SK-N-SH treated with all-trans-retinoic acid at 6 μM for 48 hours (cell line): Measurements from ENCODE around the gene GADD45GIP1.

ENCODE experiments used
- ATAC-seq: fragments of 200-7000 bp; cut with Tn5 transposase; 3 replicates; pipeline ENCODE4 v1.9.1; 2020; ENCODE audit warnings: mild to moderate bottlenecking, moderate library complexity
- ARNTL ChIP-seq: fragments of 450-650 bp; formaldehyde crosslinking; IDR thresholded peaks from 2 replicates; pipeline ENCODE4 v1.5.0; 2020; ENCODE audit warnings: low read depth, mild to moderate bottlenecking, moderate library complexity, borderline replicate concordance
- BACH2 ChIP-seq: fragments of 250-450 bp; sonication (Bioruptor Pico); IDR thresholded peaks from 2 replicates; pipeline ENCODE4 v1.9.0; 2021; ENCODE audit warnings: mild to moderate bottlenecking, borderline replicate concordance
- CREB5 ChIP-seq: fragments of 250-450 bp; sonication (Bioruptor Pico); IDR thresholded peaks from 2 replicates; pipeline ENCODE4 v1.5.1; 2020; ENCODE audit warnings: low read depth, mild to moderate bottlenecking, moderate library complexity
- CSDC2 ChIP-seq: fragments of 250-450 bp; sonication (Bioruptor Pico); IDR thresholded peaks from 2 replicates; pipeline ENCODE4 v1.5.0; 2020; ENCODE audit warnings: mild to moderate bottlenecking, moderate library complexity
- CSRNP3 ChIP-seq: fragments of 250-450 bp; sonication (Bioruptor Pico); IDR thresholded peaks from 2 replicates; pipeline ENCODE4 v1.5.1; 2021; ENCODE audit warnings: mild to moderate bottlenecking, moderate library complexity
- ESRRG ChIP-seq: fragments of 250-450 bp; sonication (Bioruptor Pico); IDR thresholded peaks from 2 replicates; pipeline ENCODE4 v1.6.1; 2021; ENCODE audit warnings: mild to moderate bottlenecking
- GLIS3 ChIP-seq: fragments of 250-450 bp; sonication (Bioruptor Pico); IDR thresholded peaks from 2 replicates; pipeline ENCODE4 v1.5.0; 2020; ENCODE audit warnings: mild to moderate bottlenecking, moderate library complexity
- ISL1 ChIP-seq: fragments of 250-450 bp; sonication (Bioruptor Pico); IDR thresholded peaks from 2 replicates; pipeline ENCODE4 v2.1.2; 2022; ENCODE audit warnings: mild to moderate bottlenecking, moderate library complexity
- OSR1 ChIP-seq: fragments of 250-450 bp; sonication (Bioruptor Pico); IDR thresholded peaks from 2 replicates; pipeline ENCODE4 v1.8.0; 2022; ENCODE audit warnings: moderate library complexity, mild to moderate bottlenecking, inconsistent platforms
- PATZ1 ChIP-seq: fragments of 250-450 bp; sonication (Bioruptor Pico); IDR thresholded peaks from 2 replicates; pipeline ENCODE4 v1.8.0; 2020; ENCODE audit warnings: mild to moderate bottlenecking, moderate library complexity, borderline replicate concordance
- POU6F1 ChIP-seq: fragments of 250-450 bp; sonication (Bioruptor Pico); IDR thresholded peaks from 2 replicates; pipeline ENCODE4 v1.8.0; 2021; ENCODE audit warnings: low read depth, mild to moderate bottlenecking, moderate library complexity, borderline replicate concordance
- PPARA ChIP-seq: fragments of 250-450 bp; sonication (Bioruptor Pico); IDR thresholded peaks from 2 replicates; pipeline ENCODE4 v1.5.0; 2020; ENCODE audit warnings: mild to moderate bottlenecking, borderline replicate concordance
- RARB ChIP-seq: fragments of 250-450 bp; sonication (Bioruptor Pico); IDR thresholded peaks from 2 replicates; pipeline ENCODE4 v1.8.0; 2021; ENCODE audit warnings: mild to moderate bottlenecking, moderate library complexity
- SNAI2 ChIP-seq: fragments of 250-450 bp; sonication (Bioruptor Pico); IDR thresholded peaks from 2 replicates; pipeline ENCODE4 v1.5.0; 2020; ENCODE audit warnings: mild to moderate bottlenecking, moderate library complexity
- TCF4 ChIP-seq: fragments of 250-450 bp; sonication (Bioruptor Pico); IDR thresholded peaks from 2 replicates; pipeline ENCODE4 v1.8.0; 2021; ENCODE audit warnings: mild to moderate bottlenecking, moderate library complexity, borderline replicate concordance
- TOX ChIP-seq: fragments of 250-450 bp; sonication (Bioruptor Pico); IDR thresholded peaks from 2 replicates; pipeline ENCODE4 v1.8.0; 2021; ENCODE audit warnings: mild to moderate bottlenecking, moderate library complexity, borderline replicate concordance
- TSHZ2 ChIP-seq: fragments of 250-450 bp; sonication (Bioruptor Pico); IDR thresholded peaks from 2 replicates; pipeline ENCODE4 v1.5.0; 2020; ENCODE audit warnings: mild to moderate bottlenecking, moderate library complexity
- ZFP3 ChIP-seq: fragments of 250-450 bp; sonication (Bioruptor Pico); IDR thresholded peaks from 2 replicates; pipeline ENCODE4 v1.5.0; 2020; ENCODE audit warnings: mild to moderate bottlenecking, moderate library complexity
- ZFP30 ChIP-seq: fragments of 450-650 bp; formaldehyde crosslinking; IDR thresholded peaks from 2 replicates; pipeline ENCODE4 v1.5.0; 2022; ENCODE audit warnings: mild to moderate bottlenecking, moderate library complexity
- ZNF565 ChIP-seq: fragments of 450-650 bp; formaldehyde crosslinking; conservative IDR thresholded peaks from 2 replicates; pipeline ENCODE4 v1.5.0; 2020; ENCODE audit warnings: low read depth, mild to moderate bottlenecking, moderate library complexity
- ZNF70 ChIP-seq: fragments of 450-650 bp; formaldehyde crosslinking; IDR thresholded peaks from 2 replicates; pipeline ENCODE4 v1.5.0; 2020; ENCODE audit warnings: mild to moderate bottlenecking, moderate library complexity
- ZNF8 ChIP-seq: fragments of 450-650 bp; formaldehyde crosslinking; IDR thresholded peaks from 2 replicates; pipeline ENCODE4 v1.5.0; 2020; ENCODE audit warnings: mild to moderate bottlenecking, moderate library complexity

The GADD45GIP1 gene

GRCh38 chr19:13003081-13003480 lies 46.1 kb upstream of the GADD45GIP1 start:
- ATAC-seq: no peak
- TF ChIP-seq CSDC2: no peak
- TF ChIP-seq RARB (CRISPR knock-in tag): no peak
- no peak for TF ChIP-seq ZFP3
- no peak for TF ChIP-seq PPARA
- no peak for TF ChIP-seq TCF4 (CRISPR knock-in tag)
- no peak for TF ChIP-seq ZNF8 (CRISPR knock-in tag)
- no peak for TF ChIP-seq CSRNP3
- TF ChIP-seq ARNTL: no peak
- no peak for TF ChIP-seq POU6F1 (CRISPR knock-in tag)
- no peak for TF ChIP-seq TSHZ2 (CRISPR knock-in tag)
- no peak for TF ChIP-seq TOX (CRISPR knock-in tag)
- no peak for TF ChIP-seq ISL1
- no peak for TF ChIP-seq CREB5 (CRISPR knock-in tag)
- no peak for TF ChIP-seq ESRRG
- no peak for TF ChIP-seq GLIS3
- no peak for TF ChIP-seq BACH2 (CRISPR knock-in tag)
- no peak for TF ChIP-seq SNAI2 (CRISPR knock-in tag)
- TF ChIP-seq PATZ1: no peak
- TF ChIP-seq ZFP30 (CRISPR knock-in tag): no peak

- ATAC-seq: no peak
- TF ChIP-seq ISL1 (no peak), OSR1 (CRISPR knock-in tag) (no peak), ZNF8 (CRISPR knock-in tag) (no peak), PATZ1 (no peak), ZNF70 (CRISPR knock-in tag) (no peak), CREB5 (CRISPR knock-in tag) (no peak), TCF4 (CRISPR knock-in tag) (no peak), TSHZ2 (CRISPR knock-in tag) (no peak), ARNTL (no peak), TOX (CRISPR knock-in tag) (no peak), ZFP3 (no peak), ZFP30 (CRISPR knock-in tag) (no peak), BACH2 (CRISPR knock-in tag) (no peak), ZNF565 (CRISPR knock-in tag) (no peak), SNAI2 (CRISPR knock-in tag) (no peak)
These were observed 45.3 kb upstream of the GADD45GIP1 start for GRCh38 chr19:13002166-13002898.
